CD4-positive, alpha-beta T cell treated with Interleukin-17A for 4 hours (primary cell): ENCODE data around the gene CYLD.

Experiments
- DNase-seq: peaks from one replicate; pipeline ENCODE4 v3.0.0-alpha.2; 2020; ENCODE audit warnings: mixed read lengths

CYLD gene

GRCh38 chr16:50741781-50742575 is at the start of gene CYLD:
CYLD (plus strand) TSS chr16:50742086; CDS start chr16:50749699, 7,613 bp downstream.
- DNase-seq: peak; percentile 99

- no peak for DNase-seq
Observed at GRCh38 chr16:50692644-50692998, 49.3 kb upstream of the CYLD start.

GRCh38 chr16:50692999-50693781 is 48.7 kb upstream of the CYLD start, which contains the start of gene NOD2:
NOD2 (plus strand) TSS chr16:50693606; CDS start chr16:50699496, 5,890 bp downstream.
- peak; percentile 65 for DNase-seq

GRCh38 chr16:50694206-50694605 is 47.7 kb upstream of the CYLD start:
- no peak for DNase-seq

GRCh38 chr16:50695017-50696000 is 46.6 kb upstream of the CYLD start:
- DNase-seq: no peak

DNA sequence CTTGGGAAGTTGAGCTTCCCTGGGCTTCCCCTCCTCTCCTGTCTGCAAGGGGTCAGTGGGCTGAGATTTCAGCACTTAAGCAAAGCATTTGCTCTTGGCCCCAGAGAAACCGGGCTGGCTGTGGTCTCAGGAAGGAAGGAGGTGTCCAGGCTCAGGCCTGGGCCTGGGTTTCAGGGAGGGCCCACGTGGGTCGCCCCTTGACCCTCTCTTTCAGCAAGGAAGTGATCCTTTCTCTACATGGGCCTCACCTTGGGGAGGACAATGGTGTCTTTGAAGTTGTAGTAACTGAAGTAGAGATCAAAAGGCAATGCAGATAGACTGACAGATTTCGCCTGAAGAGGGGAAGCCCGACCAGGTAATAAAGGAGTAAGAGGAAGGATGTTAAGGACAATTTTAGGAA is 45.8 kb upstream of the CYLD start:
- no peak for DNase-seq

DNA sequence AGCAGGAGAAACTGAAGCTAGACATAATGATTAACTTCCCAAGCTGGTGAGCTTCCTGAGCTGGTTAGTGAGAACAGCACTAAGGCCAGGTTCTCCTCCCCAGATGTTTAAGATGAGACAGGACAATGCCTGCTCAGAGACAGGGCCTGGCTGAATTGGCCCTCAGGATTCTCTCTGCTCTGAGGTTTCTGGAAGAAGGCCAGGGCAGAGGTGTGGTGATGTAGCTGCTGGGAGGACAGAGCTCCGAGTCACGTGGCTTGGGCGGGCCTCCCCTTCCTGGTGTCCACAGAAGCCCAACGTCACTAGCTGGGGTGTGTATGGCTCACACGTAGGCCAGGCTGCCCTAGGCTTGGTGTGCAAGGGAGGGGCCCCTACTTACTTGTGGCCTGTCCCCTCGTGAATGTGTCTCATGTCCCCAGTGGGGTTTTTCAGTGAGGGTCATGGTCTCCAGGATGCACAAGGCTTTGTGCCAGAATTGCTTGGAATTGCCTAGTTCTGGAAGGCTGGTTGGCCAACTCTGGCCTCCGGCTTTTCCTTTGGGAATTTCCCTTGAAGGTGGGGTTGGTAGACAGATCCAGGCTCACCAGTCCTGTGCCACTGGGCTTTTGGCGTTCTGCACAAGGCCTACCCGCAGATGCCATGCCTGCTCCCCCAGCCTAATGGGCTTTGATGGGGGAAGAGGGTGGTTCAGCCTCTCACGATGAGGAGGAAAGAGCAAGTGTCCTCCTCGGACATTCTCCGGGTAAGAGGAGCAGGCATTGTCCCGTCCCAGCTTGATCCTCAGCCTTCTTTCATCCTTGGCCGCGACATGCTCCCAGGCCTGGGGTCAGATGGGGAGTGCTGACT is 45.1 kb upstream of the CYLD start:
- peak; percentile 68 for DNase-seq

GRCh38 chr16:50697421-50697715 is 44.5 kb upstream of the CYLD start:
- no peak for DNase-seq

GRCh38 chr16:50697881-50698767 is 43.8 kb upstream of the CYLD start:
- DNase-seq: peak; percentile 39

GRCh38 chr16:50699326-50700159 is 42.3 kb upstream of the CYLD start:
- peak; percentile 62 for DNase-seq

- no peak for DNase-seq
Observed at GRCh38 chr16:50702725-50703124, 39.2 kb upstream of the CYLD start.

- no peak for DNase-seq
Observed at GRCh38 chr16:50704245-50704644, 37.6 kb upstream of the CYLD start.

- no peak for DNase-seq
Observed at GRCh38 chr16:50705436-50706110, 36.3 kb upstream of the CYLD start.

DNA sequence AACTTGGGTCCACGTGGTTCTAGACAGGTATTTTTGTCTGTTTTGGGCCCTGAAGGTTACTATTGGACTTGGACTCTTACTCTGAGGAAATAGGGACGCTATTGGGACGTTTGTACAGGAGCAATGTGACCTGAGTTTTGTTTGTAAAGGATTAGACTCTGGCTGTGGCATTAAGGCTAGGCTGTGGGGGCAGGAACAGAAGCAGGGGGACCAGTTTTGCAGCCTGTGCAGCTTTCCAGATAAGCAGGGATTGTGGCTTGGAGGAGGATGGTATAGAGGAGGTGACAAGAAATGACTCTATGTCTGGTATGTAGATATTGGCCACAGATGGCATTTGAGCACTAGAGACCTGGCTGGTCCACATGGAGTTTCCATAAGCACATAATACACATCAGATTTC is 35.6 kb upstream of the CYLD start:
- DNase-seq: no peak

GRCh38 chr16:50708373-50709060 is 33.4 kb upstream of the CYLD start:
- DNase-seq: peak; percentile 61

DNA sequence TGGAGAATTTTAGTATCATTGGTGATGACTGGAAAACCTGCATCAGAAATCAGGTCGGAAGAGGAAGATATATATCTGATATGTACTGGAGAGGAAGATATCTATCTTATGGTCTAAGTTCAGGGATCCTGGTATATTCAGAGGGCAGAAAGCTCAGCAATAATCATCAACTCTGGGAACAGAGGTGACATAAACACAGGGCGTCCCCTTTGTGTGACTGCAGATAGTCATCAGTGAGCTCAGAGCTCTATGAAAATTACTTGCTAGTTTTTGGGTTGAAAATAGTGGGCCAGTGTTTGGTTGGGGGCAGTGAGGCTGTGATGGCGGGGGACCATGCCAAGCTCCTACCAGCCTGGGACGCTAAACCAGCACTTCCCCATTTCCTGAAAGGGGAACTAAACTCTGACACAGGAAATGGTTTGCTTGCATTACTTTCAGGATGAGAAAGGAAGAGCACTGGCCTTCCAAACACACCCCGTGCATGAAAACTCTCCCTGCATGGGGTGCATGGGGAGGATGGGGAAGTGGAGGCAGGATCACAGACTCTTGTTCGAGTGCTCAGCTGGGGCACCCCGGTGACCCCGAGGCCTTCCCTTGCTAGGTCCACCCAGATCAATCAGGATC is 32.7 kb upstream of the CYLD start:
- DNase-seq: no peak

DNA sequence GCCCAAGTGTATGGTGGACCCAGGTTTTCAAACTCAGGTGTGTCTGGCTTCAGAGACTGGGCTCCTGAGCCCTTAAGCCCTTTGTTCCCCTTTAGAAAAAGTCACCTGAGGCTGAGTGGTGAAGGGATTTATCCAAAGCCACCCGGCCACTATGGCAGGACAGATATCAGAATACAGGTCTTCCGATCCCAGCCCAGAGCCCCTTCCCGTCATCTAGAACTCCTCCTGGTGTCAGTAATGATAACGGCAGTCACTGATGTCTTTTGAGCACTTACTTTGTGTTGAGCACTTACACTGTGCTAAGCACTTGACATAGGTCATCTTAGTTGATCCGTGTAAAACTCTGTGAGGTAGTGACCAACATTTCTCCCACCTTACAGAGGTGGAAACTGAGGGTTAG is 31.9 kb upstream of the CYLD start:
- no peak for DNase-seq

GRCh38 chr16:50711040-50711439 is 30.8 kb upstream of the CYLD start:
- DNase-seq: no peak
